Head of caudate nucleus (tissue), 42 donors: ENCODE results near the gene CCAR1.
"Not testable (repeated sequence)": the region's sequence is repeated elsewhere in the genome, so short reads cannot be mapped to it uniquely, and the experiment has no call there.

Source experiments
- DNase-seq, 42 donors: peaks; one replicate each; pipeline versions ENCODE4 v3.0.0 to v3.0.0-alpha.2; 2020 to 2021; ENCODE audit warnings: mixed read lengths in 7 of 42
- intact Hi-C: fragments of 100-400 bp; cut with DNase I; formaldehyde crosslinking; loops from one replicate; pipeline ENCODE4 v1.15.0; 2022

Gene CCAR1

GRCh38 chr10:68816796-68817412, 95.9 kb downstream of the CCAR1 start:
- intact Hi-C loops, result no loop called here
- DNase-seq, result no peak

GRCh38 chr10:68820359-68820758, 99.3 kb downstream of the CCAR1 start:
- DNase-seq, intact Hi-C loops: not testable (repeated sequence)

- DNase-seq, intact Hi-C loops: not testable (repeated sequence)
These were observed 101.6 kb downstream of the CCAR1 start for GRCh38 chr10:68822626-68823025.

GRCh38 chr10:68826764-68827591, 105.9 kb downstream of the CCAR1 start, which contains the start of gene STOX1:
Gene STOX1, plus strand, starts transcription at chr10:68827531. Its CDS starts 93 bp downstream, at chr10:68827624.
- DNase-seq, result peak in 41 of 42 donors; percentile 12 to 74 (median 47)
- intact Hi-C loops, result no loop called here

GRCh38 chr10:68827592-68827959, 106.5 kb downstream of the CCAR1 start:
- DNase-seq, intact Hi-C loops: not testable (repeated sequence)

GRCh38 chr10:68828083-68828601, 107.1 kb downstream of the CCAR1 start:
- peak in 14 of 42 donors; percentile 5 to 48 (median 21) for DNase-seq

GRCh38 chr10:68828833-68829232, 107.8 kb downstream of the CCAR1 start:
- intact Hi-C loops, result no loop called here
- DNase-seq, result no peak

More at GRCh38 chr10:68828083-68828601, 107.1 kb downstream of the CCAR1 start:
- intact Hi-C loops, result not testable (repeated sequence)

- intact Hi-C loops, result no loop called here
- DNase-seq, result peak in 10 of 42 donors; percentile 11 to 58 (median 26)
These were observed 108.5 kb downstream of the CCAR1 start for GRCh38 chr10:68829521-68829920.

- no peak for DNase-seq
- intact Hi-C loops, result no loop called here
These were observed 108.9 kb downstream of the CCAR1 start for GRCh38 chr10:68829952-68830351.

GRCh38 chr10:68831961-68832455, 111.0 kb downstream of the CCAR1 start:
- intact Hi-C loops, result no loop called here
- DNase-seq, result no peak

GRCh38 chr10:68832601-68833000, 111.6 kb downstream of the CCAR1 start:
- no peak for DNase-seq
- intact Hi-C loops, result no loop called here

GRCh38 chr10:68837626-68838322, 116.7 kb downstream of the CCAR1 start:
- DNase-seq, result no peak
- intact Hi-C loops, result no loop called here

- intact Hi-C loops, DNase-seq: not testable (repeated sequence)
These were observed 119.6 kb downstream of the CCAR1 start for GRCh38 chr10:68840650-68841049.
